ENCODE measurements around the gene POU4F1.

POU4F1 gene

GRCh38 chr13:78566631-78567030, 36.7 kb downstream of the POU4F1 start:
- no peak for TF ChIP-seq CTCF (IDR thresholded peaks at IDR 0.05; ENCODE audit: control insufficient read depth, insufficient read depth, low read depth, low read length, missing control alignments)
- H3K4me3 ChIP-seq (ENCODE audit: control insufficient read depth, low read depth, low read length) = no peak overlapping the region
- no peak for DNase-seq (ENCODE audit: low read depth)

- DNase-seq (ENCODE audit: low read depth) = no peak
- TF ChIP-seq CTCF (IDR thresholded peaks at IDR 0.05; ENCODE audit: control insufficient read depth, insufficient read depth, low read depth, low read length, missing control alignments) = no peak
- H3K4me3 ChIP-seq (ENCODE audit: control insufficient read depth, low read depth, low read length) = no peak overlapping the region
Measured at GRCh38 chr13:78562237-78562889, 41.0 kb downstream of the POU4F1 start.

Data from AG09309 (cell line).